GM21381 (cell line): Measurements from ENCODE around the gene ZNF408.

Experiments used
- ATAC-seq: cut with Tn5 transposase; IDR thresholded peaks from one replicate; pipeline ENCODE4 v1.9.1; 2021; ENCODE audit warnings: mild to moderate bottlenecking, moderate library complexity; ENCODE audit not compliant: unreplicated experiment

Gene ZNF408

DNA sequence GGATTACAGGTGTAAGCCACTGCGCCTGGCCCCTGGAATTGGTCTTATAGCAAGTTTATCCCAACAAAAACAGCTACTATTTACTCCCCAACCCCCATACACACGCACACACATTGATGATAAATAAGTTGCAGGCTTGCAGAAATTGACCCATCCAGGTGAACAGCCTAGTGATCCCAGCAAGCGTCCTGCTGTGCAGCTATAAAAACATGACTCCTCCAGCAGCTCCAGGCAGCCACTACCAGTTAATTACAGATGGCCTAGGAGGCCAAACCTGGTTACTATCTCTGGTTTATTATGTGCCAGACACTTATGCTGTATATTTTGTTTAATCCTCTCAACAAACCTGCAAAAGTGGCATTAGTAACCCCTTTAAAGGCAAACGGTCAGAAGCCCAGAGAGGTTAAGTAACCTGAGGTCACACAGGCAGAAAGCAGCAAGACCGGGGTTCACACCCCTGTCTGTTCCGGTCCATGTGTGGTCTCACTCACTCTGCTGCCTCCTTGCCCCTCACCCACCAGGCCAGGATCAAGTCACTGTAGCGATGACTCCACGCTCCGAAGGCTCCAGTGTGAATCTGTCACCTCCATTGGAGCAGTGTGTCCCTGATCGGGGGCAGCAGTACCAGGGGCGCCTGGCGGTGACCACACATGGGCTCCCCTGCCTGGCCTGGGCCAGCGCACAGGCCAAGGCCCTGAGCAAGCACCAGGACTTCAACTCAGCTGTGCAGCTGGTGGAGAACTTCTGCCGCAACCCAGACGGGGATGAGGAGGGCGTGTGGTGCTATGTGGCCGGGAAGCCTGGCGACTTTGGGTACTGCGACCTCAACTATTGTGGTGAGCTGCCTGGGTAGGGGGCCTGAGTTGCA is 24.7 kb downstream of the ZNF408 start:
- ATAC-seq: no peak

DNA sequence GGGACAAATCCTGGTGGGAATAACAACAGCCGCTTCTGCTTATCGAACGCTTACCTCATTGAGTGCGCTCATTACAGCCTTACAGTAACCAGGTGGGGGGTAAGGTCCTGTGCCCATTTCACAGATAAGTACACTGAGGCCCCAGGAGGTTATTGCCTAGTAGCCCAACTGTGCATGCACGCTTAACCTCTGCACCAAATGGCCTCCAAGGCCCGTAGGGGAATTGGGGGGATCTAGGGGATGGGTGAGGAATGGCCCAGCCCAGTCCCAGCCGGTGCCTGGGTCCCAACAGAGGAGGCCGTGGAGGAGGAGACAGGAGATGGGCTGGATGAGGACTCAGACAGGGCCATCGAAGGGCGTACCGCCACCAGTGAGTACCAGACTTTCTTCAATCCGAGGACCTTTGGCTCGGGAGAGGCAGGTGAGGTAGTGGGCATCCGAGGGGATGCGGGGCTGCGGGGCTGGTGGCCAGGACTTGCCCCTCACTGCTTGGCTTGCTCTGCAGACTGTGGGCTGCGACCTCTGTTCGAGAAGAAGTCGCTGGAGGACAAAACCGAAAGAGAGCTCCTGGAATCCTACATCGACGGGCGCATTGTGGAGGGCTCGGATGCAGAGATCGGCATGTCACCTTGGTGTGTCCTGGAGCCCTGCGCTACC is 25.5 kb downstream of the ZNF408 start:
- no peak for ATAC-seq

DNA sequence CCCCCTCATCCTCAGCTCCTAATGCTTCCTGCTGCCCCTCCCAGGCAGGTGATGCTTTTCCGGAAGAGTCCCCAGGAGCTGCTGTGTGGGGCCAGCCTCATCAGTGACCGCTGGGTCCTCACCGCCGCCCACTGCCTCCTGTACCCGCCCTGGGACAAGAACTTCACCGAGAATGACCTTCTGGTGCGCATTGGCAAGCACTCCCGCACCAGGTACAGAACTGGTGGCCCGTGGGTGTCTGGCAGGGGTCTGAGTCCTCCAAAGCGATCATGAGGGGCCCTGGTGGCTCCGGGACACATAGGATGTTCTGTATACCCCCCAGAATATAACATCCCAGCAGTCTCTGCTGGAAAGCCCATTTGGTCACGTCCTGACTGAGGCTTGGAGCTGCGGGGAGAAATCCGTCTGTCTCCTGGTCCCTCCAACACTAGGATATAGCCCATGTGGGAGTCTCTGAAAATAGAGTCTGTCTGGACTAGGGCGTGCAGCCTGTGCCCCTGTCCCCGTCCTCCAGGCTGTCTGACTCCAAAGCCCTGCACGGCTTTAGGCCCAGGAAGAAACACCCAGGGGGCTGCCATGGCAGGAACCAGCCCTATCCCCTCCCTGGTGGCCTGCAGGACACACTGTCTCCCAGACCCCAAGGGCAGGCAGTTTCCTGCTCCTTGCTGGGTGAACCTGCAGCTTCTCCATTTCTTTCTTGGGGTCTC is 27.3 kb downstream of the ZNF408 start:
- no peak for ATAC-seq

DNA sequence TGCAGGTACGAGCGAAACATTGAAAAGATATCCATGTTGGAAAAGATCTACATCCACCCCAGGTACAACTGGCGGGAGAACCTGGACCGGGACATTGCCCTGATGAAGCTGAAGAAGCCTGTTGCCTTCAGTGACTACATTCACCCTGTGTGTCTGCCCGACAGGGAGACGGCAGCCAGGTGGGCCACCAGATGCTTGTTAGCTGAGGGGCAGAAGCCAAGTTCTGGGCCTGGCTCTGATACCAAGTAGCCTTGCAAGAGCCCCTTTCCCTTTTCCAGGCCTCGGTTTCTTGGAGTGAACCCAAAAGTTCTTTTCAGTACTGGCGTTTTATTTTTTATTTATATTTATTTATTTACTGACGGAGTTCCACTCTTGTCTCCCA is 27.8 kb downstream of the ZNF408 start:
- no peak for ATAC-seq

DNA sequence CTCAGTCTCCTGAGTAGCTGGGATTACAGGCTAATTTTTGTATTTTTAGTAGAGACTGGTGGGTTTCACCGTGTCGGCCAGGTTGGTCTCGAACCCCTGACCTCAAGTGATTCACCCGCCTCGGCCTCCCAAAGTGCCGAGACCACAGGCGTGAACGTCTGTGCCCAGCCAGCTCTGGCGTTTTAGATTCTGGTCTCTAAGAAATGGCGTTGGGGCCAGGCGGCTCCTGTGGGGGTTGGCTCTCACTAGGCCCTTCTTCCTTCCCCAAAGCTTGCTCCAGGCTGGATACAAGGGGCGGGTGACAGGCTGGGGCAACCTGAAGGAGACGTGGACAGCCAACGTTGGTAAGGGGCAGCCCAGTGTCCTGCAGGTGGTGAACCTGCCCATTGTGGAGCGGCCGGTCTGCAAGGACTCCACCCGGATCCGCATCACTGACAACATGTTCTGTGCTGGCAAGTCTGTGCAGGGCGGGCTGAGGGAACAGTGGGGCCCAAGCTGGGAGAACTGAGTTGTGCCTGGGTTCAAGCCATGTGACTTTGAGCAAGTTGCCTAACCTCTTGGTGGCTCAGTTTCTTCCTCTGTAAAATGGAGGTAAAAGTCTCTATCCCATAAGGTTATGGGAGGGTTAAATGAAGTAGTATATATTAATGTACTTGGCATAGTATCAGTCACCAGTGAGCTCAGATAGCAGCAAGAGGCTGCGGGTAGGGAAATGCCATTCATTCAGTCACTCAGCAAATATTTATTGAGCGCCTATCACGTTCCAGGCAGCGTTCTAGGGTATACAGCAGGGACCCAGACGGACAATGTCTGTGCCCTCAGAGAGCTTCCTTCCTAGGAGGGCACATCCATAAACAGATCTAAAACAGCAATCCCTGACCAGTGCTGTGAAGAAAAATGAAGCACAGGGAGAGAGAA is 28.5 kb downstream of the ZNF408 start:
- ATAC-seq: no peak

GRCh38 chr11:46731545-46731944 is 30.7 kb downstream of the ZNF408 start:
- ATAC-seq: no peak

- ATAC-seq: no peak
Observed at GRCh38 chr11:46733234-46733633, 32.4 kb downstream of the ZNF408 start.

DNA sequence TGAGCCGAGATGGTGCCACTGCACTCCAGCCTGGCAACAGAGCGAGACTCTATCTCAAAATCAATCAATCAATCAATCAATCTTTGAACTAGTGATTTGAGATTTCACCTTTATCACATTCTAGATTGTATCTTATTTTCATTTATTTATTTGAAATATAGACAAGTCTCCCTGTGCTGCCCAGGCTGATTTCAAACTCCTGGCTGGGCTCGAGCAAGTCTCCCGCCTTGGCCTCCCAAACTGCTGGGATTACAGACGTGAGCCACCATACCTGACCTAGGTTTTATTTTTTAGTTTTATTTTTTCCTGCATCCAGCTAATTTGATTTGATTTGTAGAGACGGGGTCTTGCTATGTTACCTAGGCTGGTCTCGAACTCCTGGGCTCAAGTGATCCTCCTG is 35.3 kb downstream of the ZNF408 start:
- ATAC-seq: no peak

GRCh38 chr11:46736615-46737014 is 35.8 kb downstream of the ZNF408 start:
- no peak for ATAC-seq

DNA sequence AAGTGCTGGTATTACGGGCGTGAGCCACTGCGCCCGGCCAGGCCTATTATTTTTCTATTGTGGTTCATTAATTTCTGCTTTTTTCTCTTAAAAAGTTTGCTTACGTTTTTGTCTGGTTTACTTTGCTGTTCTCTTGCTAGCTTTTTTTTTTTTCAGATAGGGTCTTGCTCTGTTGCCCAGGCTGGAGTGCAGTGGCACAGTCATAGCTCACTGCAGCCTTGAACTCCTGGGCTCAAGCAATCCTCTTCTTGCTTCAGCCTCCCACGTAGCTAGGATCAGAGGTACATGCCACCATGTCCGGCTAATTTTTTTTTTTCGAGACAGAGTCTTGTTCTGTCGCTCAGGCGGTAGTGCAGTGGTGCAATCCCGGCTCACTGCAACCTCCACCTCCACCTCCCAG is 36.9 kb downstream of the ZNF408 start:
- ATAC-seq: no peak

- ATAC-seq: no peak
Observed at GRCh38 chr11:46738887-46739286, 38.1 kb downstream of the ZNF408 start.

GRCh38 chr11:46741600-46742484 is 41.0 kb downstream of the ZNF408 start:
- ATAC-seq: no peak

GRCh38 chr11:46743043-46743442 is 42.2 kb downstream of the ZNF408 start:
- no peak for ATAC-seq

GRCh38 chr11:46743693-46744339 is 43.0 kb downstream of the ZNF408 start:
- ATAC-seq: no peak

GRCh38 chr11:46745328-46745727 is 44.5 kb downstream of the ZNF408 start:
- ATAC-seq: no peak

DNA sequence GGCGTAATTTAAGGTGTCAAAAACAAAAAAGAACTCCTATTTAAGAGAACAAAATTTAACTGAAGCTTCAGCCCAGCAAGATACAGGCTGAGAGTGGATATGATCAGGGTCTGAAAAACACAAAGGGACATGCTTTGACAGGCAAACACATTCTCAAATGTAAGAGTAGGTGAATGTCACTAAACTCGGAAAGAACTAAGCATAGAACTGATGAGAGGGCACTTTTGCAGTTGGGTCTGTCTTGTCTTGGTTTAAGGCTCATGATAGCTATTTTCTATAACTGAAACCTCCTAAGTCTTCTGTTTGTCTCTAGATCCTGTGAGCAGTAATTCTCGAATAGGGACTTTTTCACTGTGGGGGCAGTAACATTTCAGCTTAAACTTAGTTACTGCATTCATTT is 45.2 kb downstream of the ZNF408 start:
- no peak for ATAC-seq

GRCh38 chr11:46747150-46747549 is 46.3 kb downstream of the ZNF408 start:
- no peak for ATAC-seq
